Activated CD8-positive, alpha-beta memory T cell treated with anti-CD3 and anti-CD28 coated beads, Interleukin-2, amount 50 U/mL, for 4 hours (primary cell): ENCODE results near the gene WDR74.
"Not testable (repeated sequence)": the region's sequence is repeated elsewhere in the genome, so short reads cannot be mapped to it uniquely, and the experiment has no call there.

Experiments used
- DNase-seq: peaks from one replicate; pipeline ENCODE4 v3.0.0-alpha.2; 2020

Gene WDR74

DNA sequence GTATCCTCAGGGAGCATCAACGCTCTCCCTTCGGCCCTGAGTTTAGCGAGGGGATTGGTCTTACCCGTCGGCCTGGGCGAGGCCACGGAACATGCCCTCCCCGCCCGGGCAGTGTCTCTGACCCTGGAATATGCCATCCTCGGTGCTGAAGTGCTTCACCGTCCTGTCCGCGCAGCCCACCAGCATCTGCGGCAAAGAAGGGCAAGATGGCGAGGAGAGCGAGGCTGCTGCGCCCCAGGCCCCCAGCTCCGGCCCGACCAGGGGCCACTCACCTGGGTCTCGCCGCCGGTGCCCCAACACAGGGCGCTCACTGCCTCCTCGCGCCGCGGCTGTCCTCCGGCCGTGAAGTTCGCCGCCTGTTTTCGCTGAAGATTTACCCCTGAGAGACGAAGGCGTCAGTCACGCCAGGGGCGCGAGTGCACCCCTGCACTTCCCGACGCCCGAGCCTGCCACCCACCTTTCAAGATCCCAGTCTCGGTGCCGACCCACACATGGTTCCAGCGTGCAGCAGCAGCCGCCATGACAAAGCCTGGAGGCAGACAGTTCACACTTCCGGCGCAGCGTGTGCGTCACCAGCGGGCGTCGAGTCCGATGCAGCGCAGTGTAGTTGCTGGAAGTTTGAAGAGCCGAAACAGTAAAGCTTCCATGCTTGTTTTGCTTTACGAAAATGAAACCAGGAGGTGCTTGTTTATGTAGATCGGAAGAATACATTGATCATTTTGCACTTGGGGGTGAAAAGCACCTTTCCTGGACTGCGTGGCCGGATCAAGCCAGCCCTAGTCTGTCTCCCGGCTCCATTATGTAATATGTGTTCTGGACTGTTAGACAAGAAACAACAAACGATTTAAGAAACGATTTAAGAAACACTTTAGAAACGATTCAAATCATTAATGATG is at the start of gene WDR74:
Gene WDR74, minus strand, starts transcription at position 541 of the 896 bp plus-strand sequence. Its CDS starts 20 bp downstream, at position 521.
- DNase-seq, result peak; percentile 94

DNA sequence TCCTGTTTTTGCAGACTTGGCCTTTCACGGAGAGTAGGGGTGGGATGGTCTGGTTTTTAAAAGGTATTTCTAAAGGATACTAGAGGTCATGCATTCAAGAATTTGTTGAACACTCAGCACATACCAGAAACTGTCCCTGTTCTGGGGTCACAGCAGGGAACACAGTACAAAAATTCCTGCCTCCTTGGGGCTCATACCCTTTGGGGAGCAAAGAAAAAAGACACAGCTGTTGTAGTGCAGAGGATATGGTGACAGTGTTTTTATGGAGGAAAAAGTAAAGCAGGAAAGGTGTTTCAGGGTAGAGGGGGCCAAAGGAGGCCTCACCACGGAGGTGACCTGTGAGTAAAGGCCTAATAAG is 49.7 kb upstream of the WDR74 start:
- no peak for DNase-seq

- DNase-seq, result no peak
Measured at GRCh38 chr11:62888406-62888805, 49.0 kb upstream of the WDR74 start.

DNA sequence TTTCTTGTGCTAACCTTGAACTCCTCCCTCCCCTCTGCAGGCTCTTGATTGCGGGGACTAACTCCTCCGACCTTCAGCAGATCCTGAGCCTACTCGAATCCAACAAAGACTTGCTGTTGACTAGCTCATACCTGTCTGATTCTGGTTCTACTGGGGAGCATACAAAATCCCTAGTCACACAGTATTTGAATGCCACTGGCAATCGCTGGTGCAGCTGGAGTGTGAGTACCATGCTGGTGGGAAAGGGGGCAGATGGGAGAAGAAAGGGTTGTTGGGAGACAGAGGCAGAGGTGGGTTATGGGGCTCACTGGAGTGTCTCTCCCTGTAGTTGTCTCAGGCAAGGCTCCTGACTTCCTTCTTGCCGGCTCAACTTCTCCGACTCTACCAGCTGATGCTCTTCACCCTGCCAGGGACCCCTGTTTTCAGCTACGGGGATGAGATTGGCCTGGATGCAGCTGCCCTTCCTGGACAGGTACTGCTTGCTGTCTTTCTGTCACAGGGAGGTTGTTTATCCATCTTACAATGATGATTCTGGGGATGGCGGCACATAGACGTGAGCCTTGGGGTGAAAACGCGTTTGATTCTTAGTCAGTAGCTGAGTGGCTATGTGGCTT is 45.9 kb upstream of the WDR74 start:
- no peak for DNase-seq

DNA sequence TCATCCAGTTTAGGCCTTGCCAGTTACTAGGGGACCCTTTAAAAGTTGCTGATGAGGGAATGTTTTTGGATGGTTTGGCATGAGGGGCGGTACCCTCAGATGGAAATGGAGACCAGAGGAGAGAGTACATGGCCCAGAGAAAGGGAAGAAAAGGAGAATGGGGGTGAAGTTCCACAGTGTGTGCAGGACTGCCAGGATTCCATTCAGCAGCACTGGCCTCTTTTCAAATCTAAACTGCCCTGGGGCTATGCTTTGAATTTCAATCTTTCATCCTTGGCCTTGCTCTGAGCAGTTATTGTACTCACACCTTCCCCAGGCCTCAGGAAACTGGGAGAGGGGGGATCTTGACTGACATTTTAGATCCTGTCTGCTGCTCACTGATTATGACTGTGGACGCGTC is 44.3 kb upstream of the WDR74 start:
- DNase-seq, result no peak

DNA sequence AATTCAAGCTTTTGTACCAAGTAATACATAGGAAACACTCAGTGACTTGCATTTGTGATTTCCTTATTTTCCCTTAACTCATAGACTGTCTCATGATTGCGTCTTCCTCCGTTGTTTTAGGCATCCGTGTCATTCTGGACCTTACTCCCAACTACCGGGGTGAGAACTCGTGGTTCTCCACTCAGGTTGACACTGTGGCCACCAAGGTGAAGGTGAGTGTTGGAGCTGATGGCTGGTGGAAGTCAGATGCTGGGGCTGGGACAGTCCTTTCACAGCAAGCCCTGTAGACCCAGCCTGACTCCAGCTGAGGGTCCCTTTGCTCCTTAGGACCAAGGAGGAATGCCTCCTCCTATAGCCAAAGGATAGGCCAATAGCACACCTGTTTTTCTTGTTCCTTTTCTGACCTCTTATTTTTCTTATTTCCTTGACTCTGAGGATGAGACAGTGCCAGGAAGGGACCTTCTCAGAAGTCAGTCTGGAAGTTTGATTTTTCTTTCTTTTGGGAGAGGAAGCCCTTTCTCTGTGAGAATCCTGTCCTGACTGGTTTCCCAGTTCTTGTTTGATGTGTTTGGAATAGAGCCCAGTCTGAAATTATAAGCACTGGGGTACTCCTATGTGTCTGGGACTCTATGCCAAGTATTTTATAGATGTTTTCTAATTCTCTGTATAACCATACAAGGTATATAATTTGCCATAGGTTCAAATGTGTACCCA is 43.6 kb upstream of the WDR74 start:
- DNase-seq, result no peak

DNA sequence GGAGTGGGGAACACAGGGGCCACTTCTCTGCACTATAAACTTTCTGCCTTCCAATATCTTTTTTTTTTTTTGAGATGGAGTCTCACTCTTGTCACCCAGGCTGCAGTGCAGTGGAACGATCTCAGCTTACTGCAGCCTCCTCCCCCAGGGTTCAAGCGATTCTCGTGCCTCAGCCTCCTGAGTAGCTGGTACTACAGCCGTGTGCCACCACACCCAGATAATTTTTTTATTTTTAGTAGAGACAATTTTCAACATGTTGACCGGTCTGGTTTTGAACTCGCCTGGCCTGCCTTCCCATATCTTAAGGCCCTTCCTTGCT is 43.0 kb upstream of the WDR74 start:
- DNase-seq, result no peak

DNA sequence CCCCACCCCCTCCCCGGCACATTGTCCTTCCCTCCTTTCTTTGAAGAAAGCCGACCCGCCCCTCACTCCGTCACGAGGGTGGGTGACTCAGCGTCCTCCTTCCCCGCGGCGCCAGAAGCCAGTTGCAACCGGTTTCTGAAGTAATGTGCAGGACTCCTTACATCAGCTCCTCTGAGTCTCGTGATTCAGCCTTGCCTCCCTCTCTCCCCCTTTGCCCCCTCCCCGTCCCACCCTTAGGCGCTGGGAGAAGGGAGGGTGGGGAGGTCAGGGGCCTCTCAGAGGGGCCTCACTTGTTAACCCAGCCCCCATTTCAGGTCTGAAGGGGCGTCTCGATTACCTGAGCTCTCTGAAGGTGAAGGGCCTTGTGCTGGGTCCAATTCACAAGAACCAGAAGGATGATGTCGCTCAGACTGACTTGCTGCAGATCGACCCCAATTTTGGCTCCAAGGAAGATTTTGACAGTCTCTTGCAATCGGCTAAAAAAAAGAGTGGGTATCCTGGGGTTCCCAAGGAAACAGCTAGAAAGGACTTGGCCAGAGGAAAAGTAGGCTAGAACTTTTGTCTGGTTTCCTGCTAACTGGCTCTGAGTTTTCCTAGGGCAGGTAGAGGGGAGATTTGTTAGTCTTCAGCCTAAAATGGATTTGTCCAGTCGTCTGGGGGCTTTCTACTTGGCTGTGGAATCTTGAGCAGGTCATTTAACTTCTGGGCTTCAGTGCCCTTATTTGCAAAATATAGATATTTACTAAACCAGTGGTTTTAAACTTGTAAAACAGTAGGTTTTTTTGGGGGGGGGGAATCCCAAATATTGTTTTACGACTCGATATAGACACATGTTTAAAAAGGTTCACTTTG is 42.4 kb upstream of the WDR74 start:
- peak; percentile 97 for DNase-seq

DNA sequence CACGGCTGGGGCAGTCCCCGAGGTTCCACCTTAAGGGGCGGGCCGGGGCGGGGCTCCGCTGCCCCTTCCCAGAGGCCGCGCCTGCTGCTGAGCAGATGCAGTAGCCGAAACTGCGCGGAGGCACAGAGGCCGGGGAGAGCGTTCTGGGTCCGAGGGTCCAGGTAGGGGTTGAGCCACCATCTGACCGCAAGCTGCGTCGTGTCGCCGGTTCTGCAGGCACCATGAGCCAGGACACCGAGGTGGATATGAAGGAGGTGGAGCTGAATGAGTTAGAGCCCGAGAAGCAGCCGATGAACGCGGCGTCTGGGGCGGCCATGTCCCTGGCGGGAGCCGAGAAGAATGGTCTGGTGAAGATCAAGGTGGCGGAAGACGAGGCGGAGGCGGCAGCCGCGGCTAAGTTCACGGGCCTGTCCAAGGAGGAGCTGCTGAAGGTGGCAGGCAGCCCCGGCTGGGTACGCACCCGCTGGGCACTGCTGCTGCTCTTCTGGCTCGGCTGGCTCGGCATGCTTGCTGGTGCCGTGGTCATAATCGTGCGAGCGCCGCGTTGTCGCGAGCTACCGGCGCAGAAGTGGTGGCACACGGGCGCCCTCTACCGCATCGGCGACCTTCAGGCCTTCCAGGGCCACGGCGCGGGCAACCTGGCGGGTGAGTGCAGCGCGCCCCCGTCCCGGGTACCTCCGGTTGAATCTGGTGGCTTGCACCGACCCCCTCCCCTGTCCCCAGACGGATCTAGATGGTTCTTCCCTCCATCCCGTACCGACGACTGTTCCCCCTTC is 41.6 kb upstream of the WDR74 start, which contains the start of gene SLC3A2:
Gene SLC3A2, plus strand, starts transcription at position 94 of the 776 bp plus-strand sequence. Its CDS starts 128 bp downstream, at position 222.
- DNase-seq, result peak; percentile 87

GRCh38 chr11:62880231-62880802 is 40.9 kb upstream of the WDR74 start:
- DNase-seq, result no peak

DNA sequence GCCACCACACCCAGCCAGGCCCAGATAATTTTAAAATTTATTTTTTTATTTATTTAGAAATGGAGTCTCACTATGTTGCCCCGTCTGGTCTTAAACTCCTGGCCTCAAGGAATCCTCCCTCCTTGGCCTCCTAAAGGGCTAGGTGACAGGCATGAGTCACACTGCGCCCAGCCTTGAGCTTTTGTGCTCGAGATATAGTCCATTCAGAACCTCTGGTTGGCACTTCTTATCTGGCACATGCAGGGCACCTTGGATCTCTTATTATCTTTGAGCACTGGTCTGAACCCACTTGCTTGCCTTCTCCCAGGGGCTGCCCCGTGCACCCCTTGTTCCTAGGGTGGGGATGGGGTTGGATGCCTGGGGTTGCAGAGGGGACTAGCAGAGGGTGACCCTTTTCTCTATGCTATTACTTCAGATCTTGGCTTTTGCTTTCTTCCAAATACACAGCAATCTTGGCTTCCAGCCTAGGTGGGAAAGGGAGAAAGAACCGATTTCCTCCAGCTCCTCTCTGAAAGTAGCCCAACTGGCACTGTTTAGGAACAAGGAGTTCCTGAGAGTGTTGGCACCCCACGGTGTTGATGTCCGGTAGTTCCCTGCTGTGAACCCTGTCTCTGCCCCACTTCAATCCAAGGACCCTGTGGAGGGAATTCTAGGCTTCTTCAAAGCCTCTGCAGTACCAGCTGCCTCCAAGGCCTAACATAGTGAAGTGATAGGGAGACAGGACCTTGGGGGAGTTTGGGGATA is 40.0 kb upstream of the WDR74 start:
- DNase-seq, result no peak

DNA sequence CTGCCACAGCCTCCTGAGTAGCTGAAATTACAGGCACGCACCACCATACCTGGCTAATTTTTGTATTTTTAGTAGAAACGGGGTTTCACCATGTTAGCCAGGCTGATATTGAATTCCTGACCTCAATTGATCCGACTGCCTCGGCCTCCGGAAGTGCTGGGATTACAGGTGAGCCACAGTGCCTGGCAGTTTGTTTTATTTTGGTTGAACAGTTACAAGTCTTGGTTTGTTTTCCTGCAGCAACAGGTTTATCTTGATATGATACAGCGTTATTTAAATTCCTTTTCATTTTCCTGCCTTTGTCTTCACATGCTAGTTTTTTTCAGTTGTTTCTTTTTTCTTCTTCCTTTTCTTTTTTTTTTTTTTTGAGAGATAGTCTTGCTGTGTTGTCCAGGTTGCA is 37.3 kb upstream of the WDR74 start:
- no peak for DNase-seq

DNA sequence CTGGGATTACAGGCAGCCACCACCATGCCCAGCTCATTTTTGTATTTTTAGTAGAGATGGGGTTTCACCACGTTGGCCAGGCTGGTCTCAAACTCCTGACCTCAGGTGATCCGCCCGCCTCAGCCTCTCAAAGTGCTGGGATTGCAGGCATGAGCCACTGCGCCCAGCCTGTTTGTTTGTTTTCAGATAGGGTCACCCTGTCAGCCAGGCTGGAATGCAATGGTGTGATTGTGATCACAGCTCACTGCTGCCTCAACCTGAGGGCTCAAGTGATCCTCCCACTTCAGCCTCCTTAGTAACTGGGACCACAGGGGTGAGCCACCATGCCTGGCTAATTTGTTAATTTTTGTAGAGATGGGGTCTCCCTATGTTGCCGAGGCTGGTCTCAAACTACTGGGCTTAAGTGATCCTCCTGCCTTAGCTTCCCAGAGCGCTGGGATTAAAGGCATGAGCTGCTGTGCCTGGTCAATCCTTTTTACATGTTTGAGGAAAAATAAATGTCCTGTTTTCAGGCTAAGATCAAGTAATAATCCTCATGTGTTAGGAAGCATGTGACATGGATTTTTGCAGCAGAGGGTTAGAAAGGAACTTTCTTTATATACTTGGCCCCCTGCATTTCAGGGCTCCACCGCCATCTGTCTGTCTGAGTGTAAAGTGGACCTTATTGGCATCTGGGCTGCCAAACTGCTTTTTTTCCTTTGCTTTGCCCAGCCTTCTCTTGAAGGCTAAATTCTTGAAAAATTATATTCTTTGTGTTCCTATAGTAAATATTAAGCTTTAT is 36.5 kb upstream of the WDR74 start:
- no peak for DNase-seq

DNA sequence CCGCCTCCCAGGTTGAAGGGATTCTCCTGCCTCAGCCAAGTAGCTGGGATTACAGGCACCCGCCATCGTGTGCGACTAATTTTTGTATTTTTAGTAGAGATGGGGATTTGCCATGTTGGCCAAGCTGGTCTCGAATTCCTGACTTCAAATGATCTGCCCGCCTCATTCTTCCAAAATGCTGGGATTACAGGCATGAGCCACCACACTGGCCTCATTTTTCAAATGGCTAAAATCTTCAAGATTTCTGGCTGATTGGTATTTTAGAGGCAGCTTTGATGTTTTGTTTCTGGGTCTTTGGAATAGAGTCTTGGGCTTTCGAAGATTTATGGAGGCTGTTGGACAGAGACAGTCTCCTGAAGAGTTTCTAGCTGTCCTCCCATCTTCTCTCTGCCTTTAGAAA is 35.5 kb upstream of the WDR74 start:
- no peak for DNase-seq

- no peak for DNase-seq
Measured at GRCh38 chr11:62865635-62866034, 26.2 kb upstream of the WDR74 start.

GRCh38 chr11:62863687-62864335 is 24.4 kb upstream of the WDR74 start:
- no peak for DNase-seq

DNA sequence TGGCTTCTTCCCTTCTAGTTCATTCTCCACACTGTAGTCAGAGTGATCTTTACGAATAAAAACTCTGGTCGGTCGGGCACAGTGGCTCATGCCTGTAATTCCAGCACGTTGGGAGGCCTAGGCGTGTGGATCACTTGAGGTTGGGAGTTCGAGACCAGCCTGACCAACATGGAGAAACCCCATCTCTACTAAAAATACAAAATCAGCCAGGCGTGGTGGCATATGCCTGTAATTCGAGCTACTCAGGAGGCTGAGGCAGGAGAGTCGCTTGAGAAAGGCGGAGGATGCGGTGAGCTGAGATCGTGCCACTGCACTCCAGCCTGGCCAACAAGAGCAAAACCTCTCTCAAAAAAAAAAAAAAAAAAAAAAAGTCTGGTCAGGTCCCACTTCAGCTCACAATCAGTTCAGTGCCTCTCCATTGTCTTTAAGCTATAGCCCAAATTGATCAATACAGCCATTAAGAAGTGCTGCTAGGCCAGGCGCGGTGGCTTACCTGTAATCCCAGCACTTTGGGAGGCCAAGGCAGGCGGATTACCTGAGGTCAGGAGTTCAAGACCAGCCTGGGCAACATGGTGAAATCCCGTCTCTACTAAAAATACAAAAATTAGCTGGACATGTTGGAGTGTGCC is 22.3 kb upstream of the WDR74 start:
- DNase-seq, result not testable (repeated sequence)

- DNase-seq, result no peak
Measured at GRCh38 chr11:62860835-62861563, 21.6 kb upstream of the WDR74 start.
